Measurements from ENCODE around the gene SCML2.
"Not testable (repeated sequence)": the region's sequence is repeated elsewhere in the genome, so short reads cannot be mapped to it uniquely, and the experiment has no call there.

SCML2 gene

GRCh38 chrX:18354369-18355223 is at the start of gene SCML2:
SCML2 (minus strand) TSS chrX:18354688; CDS start chrX:18334071, 20,617 bp downstream.
- no peak for DNase-seq

GRCh38 chrX:18401848-18402213 is 47.3 kb upstream of the SCML2 start:
- no peak for DNase-seq

DNA sequence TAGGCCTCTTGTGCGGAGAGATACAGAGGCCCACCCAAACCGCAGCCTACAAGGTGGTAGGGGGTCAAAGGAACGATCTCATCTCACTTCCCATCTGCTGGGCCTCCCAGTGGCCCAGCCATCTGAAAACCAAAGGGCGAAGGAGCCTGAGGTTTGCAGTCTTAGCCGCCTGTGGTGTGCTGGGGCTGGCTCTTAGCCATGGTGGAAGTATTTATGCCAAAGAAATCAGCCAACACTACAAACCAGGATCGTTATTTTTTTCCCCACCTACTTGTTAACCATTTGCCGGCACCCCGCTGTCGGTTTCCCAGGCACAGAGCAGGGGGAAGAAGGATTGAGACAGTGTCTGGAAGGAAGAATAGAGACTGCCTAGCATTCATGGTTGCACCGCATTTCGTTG is 40.0 kb upstream of the SCML2 start:
- no peak for DNase-seq

DNA sequence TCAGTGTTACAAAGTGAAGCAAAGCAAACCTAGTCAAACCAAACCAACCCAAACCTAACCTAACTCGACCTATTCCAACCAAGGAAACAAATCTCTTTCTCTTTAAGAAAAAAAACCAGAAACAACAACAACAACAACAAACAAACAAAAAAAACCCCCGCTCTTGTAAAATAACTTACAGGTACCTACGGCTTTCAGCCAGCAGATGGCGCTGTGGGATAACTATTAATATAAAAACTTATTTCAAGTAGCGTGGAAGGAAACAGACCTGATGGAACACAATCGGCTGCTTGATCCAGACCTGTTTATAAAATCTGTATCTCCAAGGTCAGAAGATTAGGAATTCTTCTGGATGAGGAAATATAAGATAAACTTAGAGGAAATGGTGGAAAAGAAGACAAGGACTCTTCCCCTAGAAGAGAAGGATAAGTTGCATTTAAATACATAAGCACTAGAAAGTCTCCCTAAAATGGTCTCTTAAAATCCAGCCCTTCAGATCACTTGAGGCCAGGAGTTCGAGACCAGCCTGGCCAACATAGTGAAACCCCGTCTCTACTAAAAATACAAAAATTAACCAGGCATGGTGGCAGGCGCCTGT is 36.6 kb upstream of the SCML2 start:
- DNase-seq, result no peak

GRCh38 chrX:18389966-18390365 is 35.5 kb upstream of the SCML2 start:
- DNase-seq, result no peak

- DNase-seq, result no peak
Measured at GRCh38 chrX:18377796-18378195, 23.3 kb upstream of the SCML2 start.

- not testable (repeated sequence) for DNase-seq
Measured at GRCh38 chrX:18375131-18375805, 20.8 kb upstream of the SCML2 start.

DNA sequence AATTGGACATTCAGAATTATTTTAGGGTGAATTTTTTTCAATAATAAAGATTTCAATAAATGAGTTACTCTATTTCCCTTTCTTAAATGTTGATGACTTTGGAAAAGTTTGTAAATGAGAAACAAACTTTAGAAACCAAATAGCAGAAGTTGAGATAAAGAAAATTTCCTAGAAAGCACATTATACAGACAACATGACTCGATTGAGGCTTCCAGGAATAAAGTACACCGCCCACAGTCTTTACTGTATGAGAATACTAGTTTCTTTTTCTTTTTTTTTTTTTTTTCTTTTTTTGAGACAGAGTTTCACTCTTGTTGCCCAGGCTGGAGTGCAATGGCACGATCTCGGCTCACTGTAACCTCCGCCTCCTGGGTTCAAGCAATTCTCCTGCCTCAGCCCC is 14.6 kb upstream of the SCML2 start:
- not testable (repeated sequence) for DNase-seq

- DNase-seq, result no peak
Measured at GRCh38 chrX:18368402-18368801, 13.9 kb upstream of the SCML2 start.

DNA sequence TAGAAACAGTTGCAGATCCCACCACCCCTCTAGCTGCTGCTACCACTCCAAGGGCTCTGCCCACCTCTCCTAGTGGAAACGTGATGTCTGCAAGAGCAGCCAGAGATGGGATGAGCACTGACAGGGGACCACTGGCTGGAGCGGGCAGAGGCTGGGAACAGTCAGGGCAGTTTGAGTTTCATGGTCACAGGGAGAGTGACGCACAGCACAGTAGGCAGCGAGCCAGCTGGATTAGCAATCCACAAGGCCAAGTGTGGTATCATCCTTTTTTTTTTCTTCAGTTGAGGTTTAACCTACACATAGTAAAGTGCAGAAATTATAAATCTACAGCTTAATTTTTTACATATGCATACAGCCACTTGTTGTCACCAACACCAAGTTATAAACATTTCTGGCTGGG is 6.4 kb upstream of the SCML2 start:
- no peak for DNase-seq

GRCh38 chrX:18353931-18354368 is 538 bp downstream of the SCML2 start:
- DNase-seq, result no peak

- DNase-seq, result no peak
Measured at GRCh38 chrX:18351784-18352183, 2.7 kb downstream of the SCML2 start.

GRCh38 chrX:18348047-18348446 is 6.4 kb downstream of the SCML2 start:
- DNase-seq, result no peak

DNA sequence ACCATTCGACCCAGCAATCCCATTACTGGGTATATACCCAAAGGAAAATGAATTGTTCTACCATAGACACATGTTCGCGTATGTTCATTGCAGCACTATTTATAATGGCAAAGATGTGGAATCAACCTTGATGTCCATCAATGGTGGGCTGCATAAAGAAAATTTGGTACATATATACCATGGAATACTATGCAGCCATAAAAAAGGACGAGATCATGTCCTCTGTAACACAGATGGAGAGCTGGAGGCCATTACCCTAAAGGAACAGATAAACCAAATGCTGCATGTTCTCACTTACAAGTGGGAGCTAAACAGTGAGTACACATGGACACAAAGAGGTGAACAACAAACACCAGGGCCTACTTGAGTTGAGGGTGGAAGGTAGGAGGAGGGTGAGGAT is 45.1 kb downstream of the SCML2 start:
- no peak for DNase-seq

GRCh38 chrX:18297251-18297650 is 57.2 kb downstream of the SCML2 start:
- DNase-seq, result no peak

DNA sequence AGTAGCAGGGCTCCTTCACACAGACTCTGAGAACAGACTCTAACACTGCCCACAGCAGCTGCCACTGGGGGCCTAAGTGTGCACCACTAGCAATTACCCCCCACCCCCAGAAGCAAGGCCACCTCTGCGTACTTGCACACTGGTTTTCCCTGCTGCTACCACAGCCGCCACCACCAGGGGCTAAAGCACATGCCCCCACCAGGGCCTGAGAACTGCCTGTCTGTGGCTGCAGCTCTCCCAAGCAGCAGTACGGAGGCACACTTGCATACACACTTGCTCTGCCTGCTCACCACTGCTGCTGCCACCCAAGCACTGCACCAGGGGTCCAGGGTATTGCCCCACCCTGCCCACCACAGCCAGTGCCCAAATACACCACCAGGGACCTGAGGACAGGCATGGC is 59.6 kb downstream of the SCML2 start:
- no peak for DNase-seq

- no peak for DNase-seq
Measured at GRCh38 chrX:18291006-18291545, 63.4 kb downstream of the SCML2 start.

- DNase-seq, result no peak
Measured at GRCh38 chrX:18290200-18290599, 64.3 kb downstream of the SCML2 start.

DNA sequence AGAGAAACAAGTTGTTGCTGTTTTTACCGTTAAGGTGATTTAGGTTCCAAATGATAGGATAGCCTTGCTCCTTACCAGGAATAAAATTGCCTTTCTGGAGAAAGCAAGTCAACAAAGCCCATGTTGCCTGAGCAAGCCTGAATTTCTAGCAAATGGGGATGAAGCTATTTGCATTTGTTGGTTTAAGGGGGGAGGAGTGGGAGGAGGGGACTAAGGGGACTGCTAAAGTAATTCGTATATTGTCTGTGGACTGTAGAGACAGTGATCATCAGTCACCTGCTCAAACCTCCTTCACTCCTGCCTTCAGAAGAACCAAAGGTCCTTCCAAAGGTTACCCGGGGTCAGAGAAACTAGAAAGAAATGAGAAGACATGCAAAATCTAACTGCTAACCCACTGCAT is 65.8 kb downstream of the SCML2 start:
- DNase-seq, result no peak

GRCh38 chrX:18286322-18286831 is 68.1 kb downstream of the SCML2 start:
- DNase-seq, result no peak

DNA sequence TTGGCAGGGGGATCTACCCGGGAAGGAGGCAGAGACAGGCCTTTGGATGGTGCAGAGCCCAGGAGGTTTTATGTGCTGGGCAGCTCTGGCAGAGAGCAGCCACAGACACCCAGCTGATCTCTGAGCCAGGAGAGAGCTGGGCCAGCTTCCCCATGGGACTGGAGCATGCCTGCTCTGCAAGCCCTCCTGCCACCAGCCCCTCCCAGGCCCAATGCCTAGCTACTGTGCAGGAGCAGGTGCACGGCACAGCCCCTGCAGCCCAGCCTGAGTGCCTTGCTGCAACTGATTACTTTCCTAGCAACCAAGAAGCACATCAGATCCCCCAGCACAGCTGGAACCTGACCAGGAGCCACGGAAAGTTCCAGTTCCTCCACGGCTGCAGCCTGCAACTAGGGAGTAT is 76.0 kb downstream of the SCML2 start:
- no peak for DNase-seq

GRCh38 chrX:18272222-18272621 is 82.3 kb downstream of the SCML2 start:
- no peak for DNase-seq

DNA sequence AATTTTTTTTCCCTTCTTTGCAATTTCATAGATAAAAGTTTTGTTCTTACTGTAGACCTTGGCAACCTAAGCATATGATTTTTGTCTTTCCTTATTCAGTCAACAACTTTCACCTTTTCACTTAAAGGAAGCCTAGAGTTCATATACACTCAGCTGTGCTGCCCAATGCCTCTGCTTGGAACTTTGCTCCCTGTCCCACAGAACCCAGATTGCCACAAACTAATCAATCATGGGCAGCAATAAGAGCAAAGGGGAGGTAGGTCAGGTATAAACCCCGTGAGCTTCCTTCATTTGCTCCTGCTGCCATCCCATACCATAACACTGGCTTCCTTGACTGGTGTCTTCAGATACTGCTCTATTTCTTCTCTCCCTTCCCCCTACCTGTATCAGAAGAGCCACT is 82.8 kb downstream of the SCML2 start:
- no peak for DNase-seq

GRCh38 chrX:18271309-18271708 is 83.2 kb downstream of the SCML2 start:
- DNase-seq, result no peak
